Stimulated activated CD8-positive, alpha-beta memory T cell treated with anti-CD3 and anti-CD28 coated beads, Interleukin-4, amount 100 ng/mL, for 24 hours (primary cell): ENCODE measurements around the gene ZNF648.
A peak's percentile ranks its signal among the peaks of the same experiment; 100 is the strongest.
"Not testable (repeated sequence)": the region's sequence is repeated elsewhere in the genome, so short reads cannot be mapped to it uniquely, and the experiment has no call there.

Source experiments
- DNase-seq: peaks from one replicate; pipeline ENCODE4 v3.0.0-alpha.2; 2020; ENCODE audit warnings: low read depth

ZNF648 gene

GRCh38 chr1:182069028-182069466 is 7.5 kb upstream of the ZNF648 start:
- peak; percentile 9 for DNase-seq

- DNase-seq = no peak
Observed at GRCh38 chr1:182066934-182067333, 5.4 kb upstream of the ZNF648 start.

- DNase-seq = no peak
Observed at GRCh38 chr1:182065126-182065845, 3.8 kb upstream of the ZNF648 start.

- no peak for DNase-seq
Observed at GRCh38 chr1:182064611-182065010, 3.1 kb upstream of the ZNF648 start.

GRCh38 chr1:182062223-182062622 is 711 bp upstream of the ZNF648 start:
- no peak for DNase-seq

GRCh38 chr1:182060877-182061276 is 635 bp downstream of the ZNF648 start:
- no peak for DNase-seq

- DNase-seq = no peak
Observed at GRCh38 chr1:182059936-182060335, 1.6 kb downstream of the ZNF648 start.

- no peak for DNase-seq
Observed at GRCh38 chr1:182056601-182057366, 4.7 kb downstream of the ZNF648 start.

GRCh38 chr1:182054698-182055326 is 6.7 kb downstream of the ZNF648 start:
- DNase-seq = peak; percentile 23

- no peak for DNase-seq
Observed at GRCh38 chr1:182052355-182052754, 9.2 kb downstream of the ZNF648 start.

- no peak for DNase-seq
Observed at GRCh38 chr1:182051938-182052337, 9.6 kb downstream of the ZNF648 start.

- no peak for DNase-seq
Observed at GRCh38 chr1:182050481-182051448, 10.7 kb downstream of the ZNF648 start.

- DNase-seq = no peak
Observed at GRCh38 chr1:182048562-182048961, 12.9 kb downstream of the ZNF648 start.

- DNase-seq = no peak
Observed at GRCh38 chr1:182046763-182047162, 14.7 kb downstream of the ZNF648 start.

- DNase-seq = not testable (repeated sequence)
Observed at GRCh38 chr1:182045481-182045880, 16.0 kb downstream of the ZNF648 start.

GRCh38 chr1:182041615-182042014 is 19.9 kb downstream of the ZNF648 start:
- DNase-seq = no peak

- DNase-seq = no peak
Observed at GRCh38 chr1:182038220-182038619, 23.3 kb downstream of the ZNF648 start.

GRCh38 chr1:182035097-182035770 is 26.3 kb downstream of the ZNF648 start:
- DNase-seq = no peak

GRCh38 chr1:182032251-182032650 is 29.3 kb downstream of the ZNF648 start:
- no peak for DNase-seq

GRCh38 chr1:182029379-182030331 is 31.9 kb downstream of the ZNF648 start:
- DNase-seq = peak; percentile 98
